ENCODE results near the gene BRME1.

DNA sequence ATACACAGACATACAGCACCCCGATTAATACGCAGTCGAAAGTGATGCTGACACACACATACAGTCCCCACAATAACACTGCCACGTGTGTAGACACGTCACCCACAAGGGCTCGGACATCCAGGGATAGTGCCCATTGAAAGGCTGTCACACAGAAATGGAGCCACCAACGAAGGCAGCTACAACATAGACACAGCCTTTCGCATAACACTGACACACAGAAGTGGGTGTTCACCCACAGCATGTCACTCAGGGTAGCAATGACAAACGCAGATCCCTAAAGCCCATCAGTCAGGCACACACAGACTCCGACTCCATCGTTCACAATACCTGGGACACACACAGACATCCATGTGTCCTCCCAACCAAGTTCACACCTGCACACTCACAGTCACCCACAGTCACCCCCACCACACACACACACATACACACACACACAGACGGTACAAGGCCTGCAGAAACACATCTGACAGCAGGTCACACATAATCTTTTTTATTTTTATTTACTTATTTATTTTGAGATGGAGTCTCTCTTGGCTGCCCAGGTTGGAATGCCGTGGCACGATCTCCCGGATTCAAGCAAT lies 39.4 kb downstream of the BRME1 start:
- TF ChIP-seq, protein P1, sequence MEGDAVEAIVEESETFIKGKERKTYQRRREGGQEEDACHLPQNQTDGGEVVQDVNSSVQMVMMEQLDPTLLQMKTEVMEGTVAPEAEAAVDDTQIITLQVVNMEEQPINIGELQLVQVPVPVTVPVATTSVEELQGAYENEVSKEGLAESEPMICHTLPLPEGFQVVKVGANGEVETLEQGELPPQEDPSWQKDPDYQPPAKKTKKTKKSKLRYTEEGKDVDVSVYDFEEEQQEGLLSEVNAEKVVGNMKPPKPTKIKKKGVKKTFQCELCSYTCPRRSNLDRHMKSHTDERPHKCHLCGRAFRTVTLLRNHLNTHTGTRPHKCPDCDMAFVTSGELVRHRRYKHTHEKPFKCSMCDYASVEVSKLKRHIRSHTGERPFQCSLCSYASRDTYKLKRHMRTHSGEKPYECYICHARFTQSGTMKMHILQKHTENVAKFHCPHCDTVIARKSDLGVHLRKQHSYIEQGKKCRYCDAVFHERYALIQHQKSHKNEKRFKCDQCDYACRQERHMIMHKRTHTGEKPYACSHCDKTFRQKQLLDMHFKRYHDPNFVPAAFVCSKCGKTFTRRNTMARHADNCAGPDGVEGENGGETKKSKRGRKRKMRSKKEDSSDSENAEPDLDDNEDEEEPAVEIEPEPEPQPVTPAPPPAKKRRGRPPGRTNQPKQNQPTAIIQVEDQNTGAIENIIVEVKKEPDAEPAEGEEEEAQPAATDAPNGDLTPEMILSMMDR (IDR thresholded peaks at IDR 0.05), result no peak
- TF ChIP-seq POLR2A (IDR thresholded peaks at IDR 0.05; ENCODE audit: low read length) (no peak), ZC3H11A (IDR thresholded peaks at IDR 0.05) (no peak), ZSCAN20 (CRISPR knock-in tag; IDR thresholded peaks at IDR 0.05) (no peak)
- TF ChIP-seq, protein P2, sequence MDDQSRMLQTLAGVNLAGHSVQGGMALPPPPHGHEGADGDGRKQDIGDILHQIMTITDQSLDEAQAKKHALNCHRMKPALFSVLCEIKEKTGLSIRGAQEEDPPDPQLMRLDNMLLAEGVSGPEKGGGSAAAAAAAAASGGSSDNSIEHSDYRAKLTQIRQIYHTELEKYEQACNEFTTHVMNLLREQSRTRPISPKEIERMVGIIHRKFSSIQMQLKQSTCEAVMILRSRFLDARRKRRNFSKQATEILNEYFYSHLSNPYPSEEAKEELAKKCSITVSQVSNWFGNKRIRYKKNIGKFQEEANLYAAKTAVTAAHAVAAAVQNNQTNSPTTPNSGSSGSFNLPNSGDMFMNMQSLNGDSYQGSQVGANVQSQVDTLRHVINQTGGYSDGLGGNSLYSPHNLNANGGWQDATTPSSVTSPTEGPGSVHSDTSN (IDR thresholded peaks at IDR 0.05), result no peak
- TF ChIP-seq, protein P3, sequence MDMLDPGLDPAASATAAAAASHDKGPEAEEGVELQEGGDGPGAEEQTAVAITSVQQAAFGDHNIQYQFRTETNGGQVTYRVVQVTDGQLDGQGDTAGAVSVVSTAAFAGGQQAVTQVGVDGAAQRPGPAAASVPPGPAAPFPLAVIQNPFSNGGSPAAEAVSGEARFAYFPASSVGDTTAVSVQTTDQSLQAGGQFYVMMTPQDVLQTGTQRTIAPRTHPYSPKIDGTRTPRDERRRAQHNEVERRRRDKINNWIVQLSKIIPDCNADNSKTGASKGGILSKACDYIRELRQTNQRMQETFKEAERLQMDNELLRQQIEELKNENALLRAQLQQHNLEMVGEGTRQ (IDR thresholded peaks at IDR 0.05), result no peak

Data from A549 (cell line).